GM12873 (cell line): Measurements from ENCODE around the gene CLASP1.

Experiments used
- TF ChIP-seq, protein P1 (sequence below): IDR thresholded peaks from 2 replicates; pipeline ENCODE4 v1.5.1; 2012; ENCODE audit warnings: low read depth, mild to moderate bottlenecking, moderate library complexity, low read length, control low read depth; ENCODE audit not compliant: insufficient read depth; ENCODE audit errors: missing control alignments

The CLASP1 gene

GRCh38 chr2:121468936-121469335 lies 180.3 kb downstream of the CLASP1 start:
- TF ChIP-seq, protein P1, sequence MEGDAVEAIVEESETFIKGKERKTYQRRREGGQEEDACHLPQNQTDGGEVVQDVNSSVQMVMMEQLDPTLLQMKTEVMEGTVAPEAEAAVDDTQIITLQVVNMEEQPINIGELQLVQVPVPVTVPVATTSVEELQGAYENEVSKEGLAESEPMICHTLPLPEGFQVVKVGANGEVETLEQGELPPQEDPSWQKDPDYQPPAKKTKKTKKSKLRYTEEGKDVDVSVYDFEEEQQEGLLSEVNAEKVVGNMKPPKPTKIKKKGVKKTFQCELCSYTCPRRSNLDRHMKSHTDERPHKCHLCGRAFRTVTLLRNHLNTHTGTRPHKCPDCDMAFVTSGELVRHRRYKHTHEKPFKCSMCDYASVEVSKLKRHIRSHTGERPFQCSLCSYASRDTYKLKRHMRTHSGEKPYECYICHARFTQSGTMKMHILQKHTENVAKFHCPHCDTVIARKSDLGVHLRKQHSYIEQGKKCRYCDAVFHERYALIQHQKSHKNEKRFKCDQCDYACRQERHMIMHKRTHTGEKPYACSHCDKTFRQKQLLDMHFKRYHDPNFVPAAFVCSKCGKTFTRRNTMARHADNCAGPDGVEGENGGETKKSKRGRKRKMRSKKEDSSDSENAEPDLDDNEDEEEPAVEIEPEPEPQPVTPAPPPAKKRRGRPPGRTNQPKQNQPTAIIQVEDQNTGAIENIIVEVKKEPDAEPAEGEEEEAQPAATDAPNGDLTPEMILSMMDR: no peak

- TF ChIP-seq, protein P1: no peak
Measured at GRCh38 chr2:121459291-121459690, 190.0 kb downstream of the CLASP1 start.

- TF ChIP-seq, protein P1: no peak
Measured at GRCh38 chr2:121456325-121456724, 192.9 kb downstream of the CLASP1 start.

GRCh38 chr2:121455446-121455845 lies 193.8 kb downstream of the CLASP1 start:
- TF ChIP-seq, protein P1: no peak

GRCh38 chr2:121454549-121455090 lies 194.6 kb downstream of the CLASP1 start:
- TF ChIP-seq, protein P1: no peak

DNA sequence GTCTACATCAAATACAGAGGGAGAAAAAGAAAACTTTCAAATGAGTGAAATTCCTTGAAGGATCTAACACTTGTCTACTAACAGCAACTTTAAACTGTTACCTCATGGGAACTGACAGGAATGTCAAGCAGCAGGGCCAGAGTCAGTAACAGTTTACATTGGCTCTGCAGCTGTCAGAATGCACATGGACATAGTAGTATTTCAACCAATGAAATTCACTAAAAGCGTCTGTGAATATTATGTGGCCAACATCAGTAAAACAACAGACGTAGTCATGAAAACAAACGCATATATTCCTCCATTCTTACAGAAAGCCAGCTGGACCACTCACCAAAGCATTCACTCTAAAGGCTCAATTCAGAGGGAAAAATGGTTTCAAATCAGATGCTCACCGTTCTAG lies 197.9 kb downstream of the CLASP1 start:
- TF ChIP-seq, protein P1: no peak

- TF ChIP-seq, protein P1: no peak
Measured at GRCh38 chr2:121450301-121450700, 199.0 kb downstream of the CLASP1 start.
